CD4-positive, alpha-beta T cell treated with Interleukin-1 beta for 1 hour (primary cell): ENCODE measurements around the gene GBP3.
"Not testable (repeated sequence)": the region's sequence is repeated elsewhere in the genome, so short reads cannot be mapped to it uniquely, and the experiment has no call there.

ENCODE experiments used
- DNase-seq, 2 donors: peaks; one replicate each; pipeline ENCODE4 v3.0.0-alpha.2; 2020 to 2022

GBP3 gene

DNA sequence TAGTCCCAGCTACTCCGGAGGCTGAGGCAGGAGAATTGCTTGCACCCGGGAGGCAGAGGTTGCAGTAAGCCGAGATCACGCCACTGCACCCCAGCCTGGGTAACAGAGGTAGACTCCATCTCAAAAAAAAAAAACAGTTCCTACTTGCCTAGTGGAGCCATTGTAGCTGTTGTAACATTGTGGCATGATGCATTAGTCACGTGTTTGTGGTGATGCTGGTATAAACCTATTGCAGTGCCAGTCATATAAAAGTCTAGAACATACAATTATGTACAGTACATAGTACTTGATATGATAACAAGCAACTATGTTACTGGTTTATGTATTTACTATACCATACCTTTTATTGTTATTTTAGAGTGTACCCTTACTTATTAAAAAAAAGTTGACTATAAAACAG, 46.4 kb downstream of the GBP3 start:
- DNase-seq, result no peak

DNA sequence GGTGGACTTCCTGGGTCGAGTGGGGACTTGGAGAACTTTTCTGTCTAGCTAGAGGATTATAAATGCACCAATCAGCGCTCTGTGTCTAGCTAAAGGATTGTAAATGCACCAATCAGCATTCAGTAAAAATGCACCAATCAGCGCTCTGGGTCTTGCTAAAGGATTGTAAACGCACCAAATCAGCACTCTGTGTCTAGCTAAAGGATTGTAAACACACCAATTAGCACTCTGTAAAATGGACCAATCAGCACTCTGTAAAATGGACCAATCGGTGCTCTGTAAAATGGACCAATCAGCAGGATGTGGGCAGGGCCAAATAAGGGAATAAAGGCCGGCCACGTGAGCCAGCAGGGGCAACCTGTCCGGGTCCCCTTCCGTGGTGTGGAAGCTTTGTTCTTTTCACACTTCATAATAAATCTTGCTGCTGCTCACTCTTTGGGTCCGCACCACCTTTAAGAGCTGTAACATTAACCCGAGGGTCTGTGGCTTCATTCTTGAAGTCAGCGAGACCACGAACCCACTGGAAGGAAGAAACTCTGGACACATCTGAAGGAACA, 48.0 kb downstream of the GBP3 start:
- not testable (repeated sequence) for DNase-seq

DNA sequence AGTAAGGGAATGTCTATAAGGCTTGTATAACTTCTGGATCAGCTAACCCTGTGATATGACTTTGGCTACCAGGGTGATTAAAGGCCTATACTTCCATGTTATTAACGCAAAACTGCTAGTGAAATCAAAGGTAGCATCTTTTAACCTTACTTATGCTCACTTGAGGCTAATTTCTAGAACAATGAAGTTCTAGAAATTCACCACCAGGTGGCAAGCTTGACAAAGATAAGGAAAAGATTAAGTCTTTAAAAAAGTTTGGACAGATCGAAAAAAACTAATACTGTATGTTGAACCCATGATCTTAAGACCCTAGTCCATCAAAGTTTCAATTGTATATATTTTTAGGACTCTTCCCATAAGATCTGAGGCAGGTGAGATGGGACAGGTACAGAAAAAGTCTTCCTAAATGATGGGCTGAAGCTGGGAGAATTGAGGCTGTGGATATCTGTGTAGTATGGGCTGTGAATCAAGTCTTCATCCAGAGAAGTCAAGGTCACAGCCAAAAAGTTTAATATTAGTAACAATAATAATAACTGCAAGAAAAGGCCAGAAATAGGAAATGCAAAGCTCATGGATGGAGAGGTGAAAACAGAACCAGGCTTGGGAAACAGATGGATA, 49.0 kb downstream of the GBP3 start:
- peak in 1 of 2 donors; percentile 55 for DNase-seq

DNA sequence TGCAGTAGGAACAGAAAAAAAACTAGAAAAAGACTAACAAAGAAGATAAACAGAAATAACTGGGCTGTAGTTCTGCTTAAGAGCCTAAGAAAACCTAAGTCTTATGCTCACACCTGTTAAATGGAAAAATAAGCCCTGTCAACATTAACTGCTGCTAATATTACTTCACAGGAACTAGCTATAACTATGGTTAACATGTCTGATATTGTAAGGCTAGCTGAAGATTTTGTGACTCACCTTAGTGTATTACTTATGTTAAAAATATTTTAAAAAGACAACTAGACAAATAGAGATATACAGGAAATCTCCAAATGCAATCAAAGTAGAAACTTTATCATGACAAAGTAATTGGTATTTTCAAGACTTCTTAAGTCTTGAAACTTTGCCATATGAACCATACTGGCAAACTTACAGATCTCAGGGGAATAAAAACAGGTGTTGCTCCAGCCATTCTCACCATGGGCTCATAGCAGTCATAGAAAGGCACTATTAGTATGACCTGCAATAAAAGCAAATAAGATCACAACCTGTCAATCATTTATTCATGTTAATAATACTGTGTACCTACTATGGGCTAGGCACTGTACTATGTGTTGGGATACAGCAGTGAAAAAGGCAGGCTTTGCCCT, 60.9 kb downstream of the GBP3 start:
- DNase-seq, result no peak

DNA sequence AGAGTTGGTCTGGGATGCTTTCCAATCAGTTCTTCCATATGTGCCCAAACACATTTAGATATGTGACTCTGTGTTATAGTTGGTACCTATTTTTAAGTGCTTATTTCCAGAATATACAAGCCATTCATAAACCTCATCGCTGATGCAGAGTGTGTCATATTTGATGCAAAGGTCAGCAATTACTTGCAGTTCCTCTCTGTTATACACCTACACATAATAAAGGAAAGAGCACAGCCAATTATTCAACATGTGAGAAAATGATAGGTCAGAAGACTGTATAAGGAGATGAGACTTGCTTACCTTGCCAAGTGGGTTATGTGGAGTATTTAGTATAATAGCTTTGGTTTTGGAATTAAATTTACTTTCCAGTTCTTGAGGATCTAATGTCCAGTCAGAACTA, 61.6 kb downstream of the GBP3 start:
- DNase-seq, result no peak
